ENCODE measurements around the gene BSG.

DNA sequence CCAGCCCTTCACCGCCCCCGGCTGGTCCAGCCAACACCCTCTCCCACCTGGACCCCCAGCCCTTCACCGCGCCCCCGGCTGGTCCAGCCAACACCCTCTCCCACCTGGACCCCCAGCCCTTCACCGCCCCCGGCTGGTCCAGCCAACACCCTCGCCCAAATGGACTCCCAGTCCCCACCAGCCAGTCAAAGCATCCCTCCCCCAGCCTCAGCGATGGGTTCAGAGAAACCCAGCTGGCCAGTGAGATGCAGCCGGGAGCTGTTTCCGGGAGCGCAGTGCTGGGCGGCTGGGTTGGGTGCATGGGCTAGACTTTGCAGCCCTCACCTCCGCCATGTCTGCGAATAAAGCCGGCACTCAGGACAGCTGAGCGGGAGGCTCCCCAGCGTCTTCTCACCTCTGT, 47.4 kb upstream of the BSG start:
- TF ChIP-seq POLR2A (IDR thresholded peaks at IDR 0.05), result no peak
- no peak for TF ChIP-seq CTCF (IDR thresholded peaks at IDR 0.05)

Data from heart left ventricle (tissue), 13 donors.